ENCODE data around the gene KRTAP10-3. TPM values are rescaled to one million over a fixed set of nuclear protein-coding genes. Genes with fewer than 3 reads are reported as not detected.

Gene KRTAP10-3
- polyA plus RNA-seq, 1 donor (not counting 4 experiments of a cell fraction or from before 2014, with no cell fraction given): not detected

DNA sequence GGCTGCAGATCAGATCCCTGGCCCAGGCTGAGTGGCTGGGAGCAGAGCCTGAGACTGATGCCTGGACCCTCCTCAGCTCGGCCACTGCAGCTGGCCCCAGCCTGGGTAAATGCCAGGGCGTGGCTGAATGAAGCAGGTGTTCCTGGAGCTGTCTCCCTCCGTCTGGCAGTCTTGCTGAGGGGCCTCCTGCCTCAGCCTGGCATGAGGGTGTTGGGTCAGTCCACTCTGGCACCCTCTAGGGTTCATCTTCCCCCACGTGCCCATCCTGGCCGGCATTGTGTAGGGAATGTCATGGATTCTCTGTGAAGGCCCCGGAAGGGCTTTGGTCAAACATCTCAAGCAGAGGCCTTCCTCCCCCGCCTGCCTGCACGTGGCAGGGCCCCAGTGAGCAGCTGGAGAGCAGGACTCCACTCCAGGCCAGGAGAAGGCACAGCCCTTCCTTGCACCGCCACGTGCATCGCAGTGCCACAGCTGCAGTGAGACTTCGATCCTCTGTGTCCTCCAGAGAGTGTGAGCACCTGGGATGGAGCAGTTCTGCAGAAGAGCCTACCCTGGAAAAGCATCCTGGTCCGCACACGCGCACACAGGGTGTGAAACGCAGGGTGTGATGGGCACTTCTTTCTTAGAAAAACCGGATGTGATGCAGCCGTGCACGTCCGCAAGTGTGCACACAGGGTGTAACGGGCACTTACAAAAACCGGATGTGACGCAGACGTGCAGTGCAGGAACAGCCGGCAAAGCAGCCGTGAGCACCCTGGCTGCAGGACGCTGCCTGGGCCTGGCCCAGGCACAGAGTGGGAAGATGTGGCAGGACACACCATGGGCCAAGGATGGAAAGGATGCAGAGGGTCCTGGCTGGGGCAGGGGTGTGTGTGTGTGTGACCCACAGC is 10.3 kb upstream of the KRTAP10-3 start:
- H4K20me1 ChIP-seq (ENCODE audit: control insufficient read depth, extremely low read depth, insufficient read depth, low read length): no peaks in the 10 kb centered on the region
- dilution Hi-C loops (cut with MboI; ENCODE audit: extremely low pct_ligation_motif_present, low sequenced_read_pairs): no loop called here
- H2AFZ ChIP-seq (ENCODE audit: control insufficient read depth, low read length): no peak overlapping the region
- no peak overlapping the region for H3K9ac ChIP-seq (ENCODE audit: control insufficient read depth, extremely low read depth, insufficient read depth, low read length)
- no peaks in the 10 kb centered on the region for H3K79me2 ChIP-seq (ENCODE audit: control insufficient read depth, insufficient read depth, low read length)
- no peaks in the 10 kb centered on the region for H3K4me1 ChIP-seq (ENCODE audit: control insufficient read depth, extremely low read depth, insufficient read depth, low read length)
- H3K9me3 ChIP-seq (ENCODE audit: control insufficient read depth, low read depth, low read length): no peaks in the 10 kb centered on the region
- no peak overlapping the region for H3K27ac ChIP-seq (ENCODE audit: control insufficient read depth, insufficient read depth, low read length)
- no peak overlapping the region for H3K4me2 ChIP-seq (ENCODE audit: control insufficient read depth, extremely low read depth, insufficient read depth, low read depth, low read length)
- FAIRE-seq (no peak), DNase-seq (ENCODE audit: low read depth, low spot score) (no peak)
- no peaks in the 10 kb centered on the region for H3K9me1 ChIP-seq (ENCODE audit: control insufficient read depth, extremely low read depth, insufficient read depth, low read length)
- H3K4me3 ChIP-seq (ENCODE audit: control insufficient read depth in 2 of 3, extremely low read depth in 1 of 3, insufficient read depth in 2 of 3, low read depth in 1 of 3, low read length in 3 of 3): no peak overlapping the region
- TF ChIP-seq EZH2 (IDR thresholded peaks at IDR 0.05; ENCODE audit: low read length): no peak
- TF ChIP-seq, protein P1, sequence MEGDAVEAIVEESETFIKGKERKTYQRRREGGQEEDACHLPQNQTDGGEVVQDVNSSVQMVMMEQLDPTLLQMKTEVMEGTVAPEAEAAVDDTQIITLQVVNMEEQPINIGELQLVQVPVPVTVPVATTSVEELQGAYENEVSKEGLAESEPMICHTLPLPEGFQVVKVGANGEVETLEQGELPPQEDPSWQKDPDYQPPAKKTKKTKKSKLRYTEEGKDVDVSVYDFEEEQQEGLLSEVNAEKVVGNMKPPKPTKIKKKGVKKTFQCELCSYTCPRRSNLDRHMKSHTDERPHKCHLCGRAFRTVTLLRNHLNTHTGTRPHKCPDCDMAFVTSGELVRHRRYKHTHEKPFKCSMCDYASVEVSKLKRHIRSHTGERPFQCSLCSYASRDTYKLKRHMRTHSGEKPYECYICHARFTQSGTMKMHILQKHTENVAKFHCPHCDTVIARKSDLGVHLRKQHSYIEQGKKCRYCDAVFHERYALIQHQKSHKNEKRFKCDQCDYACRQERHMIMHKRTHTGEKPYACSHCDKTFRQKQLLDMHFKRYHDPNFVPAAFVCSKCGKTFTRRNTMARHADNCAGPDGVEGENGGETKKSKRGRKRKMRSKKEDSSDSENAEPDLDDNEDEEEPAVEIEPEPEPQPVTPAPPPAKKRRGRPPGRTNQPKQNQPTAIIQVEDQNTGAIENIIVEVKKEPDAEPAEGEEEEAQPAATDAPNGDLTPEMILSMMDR (optimal IDR thresholded peaks at IDR 0.05 in 1 of 3, IDR thresholded peaks at IDR 0.05 in 1 of 3, conservative IDR thresholded peaks at IDR 0.05 in 1 of 3; ENCODE audit: extremely low read depth in 1 of 3, insufficient read depth in 2 of 3, low read length in 3 of 3): no peak
- no peaks in the 10 kb centered on the region for H3K36me3 ChIP-seq (ENCODE audit: control insufficient read depth in 2 of 2, extremely low read depth in 1 of 2, insufficient read depth in 2 of 2, low read length in 2 of 2)
- H3K27me3 ChIP-seq (ENCODE audit: control insufficient read depth, extremely low read depth, insufficient read depth, low read length): no peaks in the 10 kb centered on the region

DNA sequence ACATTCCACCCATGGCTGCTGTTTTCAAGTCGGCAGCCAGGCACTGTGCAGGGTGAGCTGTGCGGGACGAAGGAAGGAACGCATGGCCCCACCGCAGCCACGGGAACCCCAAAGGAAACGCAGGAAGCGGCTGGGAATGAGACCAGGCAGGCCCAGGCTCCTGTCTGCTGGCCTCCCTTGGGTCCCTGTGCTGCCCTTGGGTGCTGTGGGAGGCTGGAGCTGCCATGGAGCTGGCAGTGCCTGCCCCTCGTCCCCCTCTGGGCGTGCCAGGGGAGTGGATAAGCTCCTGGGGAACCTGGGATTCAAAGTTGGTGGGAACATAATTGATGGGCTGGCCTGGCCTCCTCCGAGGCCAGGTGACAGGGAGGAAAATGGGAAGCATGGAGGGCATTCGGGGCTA is 9.7 kb upstream of the KRTAP10-3 start:
- dilution Hi-C loops (cut with MboI; ENCODE audit: extremely low pct_ligation_motif_present, low sequenced_read_pairs): no loop called here
- H2AFZ ChIP-seq (ENCODE audit: control insufficient read depth, low read length): no peak overlapping the region
- no peaks in the 10 kb centered on the region for H3K4me1 ChIP-seq (ENCODE audit: control insufficient read depth, extremely low read depth, insufficient read depth, low read length)
- H3K4me3 ChIP-seq (ENCODE audit: control insufficient read depth in 2 of 3, extremely low read depth in 1 of 3, insufficient read depth in 2 of 3, low read depth in 1 of 3, low read length in 3 of 3): no peak overlapping the region
- H3K27ac ChIP-seq (ENCODE audit: control insufficient read depth, insufficient read depth, low read length): no peak overlapping the region
- FAIRE-seq (no peak), DNase-seq (ENCODE audit: low read depth, low spot score) (no peak)
- H3K4me2 ChIP-seq (ENCODE audit: control insufficient read depth, extremely low read depth, insufficient read depth, low read depth, low read length): no peak overlapping the region
- no peaks in the 10 kb centered on the region for H3K9me3 ChIP-seq (ENCODE audit: control insufficient read depth, low read depth, low read length)
- no peaks in the 10 kb centered on the region for H4K20me1 ChIP-seq (ENCODE audit: control insufficient read depth, extremely low read depth, insufficient read depth, low read length)
- no peaks in the 10 kb centered on the region for H3K79me2 ChIP-seq (ENCODE audit: control insufficient read depth, insufficient read depth, low read length)
- H3K27me3 ChIP-seq (ENCODE audit: control insufficient read depth, extremely low read depth, insufficient read depth, low read length): no peaks in the 10 kb centered on the region
- TF ChIP-seq, protein P1 (optimal IDR thresholded peaks at IDR 0.05 in 1 of 3, IDR thresholded peaks at IDR 0.05 in 1 of 3, conservative IDR thresholded peaks at IDR 0.05 in 1 of 3; ENCODE audit: extremely low read depth in 1 of 3, insufficient read depth in 2 of 3, low read length in 3 of 3): no peak
- no peak for TF ChIP-seq EZH2 (IDR thresholded peaks at IDR 0.05; ENCODE audit: low read length)
- H3K9me1 ChIP-seq (ENCODE audit: control insufficient read depth, extremely low read depth, insufficient read depth, low read length): no peaks in the 10 kb centered on the region
- no peaks in the 10 kb centered on the region for H3K36me3 ChIP-seq (ENCODE audit: control insufficient read depth in 2 of 2, extremely low read depth in 1 of 2, insufficient read depth in 2 of 2, low read length in 2 of 2)
- H3K9ac ChIP-seq (ENCODE audit: control insufficient read depth, extremely low read depth, insufficient read depth, low read length): no peak overlapping the region

All from keratinocyte (primary cell).